ENCODE measurements around the gene TUBA1A.
"Not testable (repeated sequence)": the region's sequence is repeated elsewhere in the genome, so short reads cannot be mapped to it uniquely, and the experiment has no call there.

The TUBA1A gene

DNA sequence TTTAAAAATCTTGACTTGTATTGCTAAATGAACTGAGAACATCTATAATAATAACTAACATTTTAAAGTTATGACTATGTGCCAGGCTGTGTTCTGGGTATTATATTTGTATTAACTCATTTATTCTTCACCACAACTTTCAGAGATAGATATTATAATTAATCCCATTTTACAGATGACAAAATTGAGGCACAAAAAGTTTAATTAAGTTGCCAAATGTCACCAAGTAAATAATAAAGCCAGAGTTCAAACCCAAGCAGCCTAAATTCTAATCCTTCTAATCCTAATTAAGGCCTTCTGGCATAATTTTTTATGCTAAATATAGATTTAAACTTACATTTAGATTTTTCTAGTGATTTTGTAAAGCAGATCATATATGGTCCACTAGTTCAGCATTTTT lies 17.5 kb upstream of the TUBA1A start:
- no peak overlapping the region for H3K4me3 ChIP-seq
- no peak overlapping the region for H3K27ac ChIP-seq

DNA sequence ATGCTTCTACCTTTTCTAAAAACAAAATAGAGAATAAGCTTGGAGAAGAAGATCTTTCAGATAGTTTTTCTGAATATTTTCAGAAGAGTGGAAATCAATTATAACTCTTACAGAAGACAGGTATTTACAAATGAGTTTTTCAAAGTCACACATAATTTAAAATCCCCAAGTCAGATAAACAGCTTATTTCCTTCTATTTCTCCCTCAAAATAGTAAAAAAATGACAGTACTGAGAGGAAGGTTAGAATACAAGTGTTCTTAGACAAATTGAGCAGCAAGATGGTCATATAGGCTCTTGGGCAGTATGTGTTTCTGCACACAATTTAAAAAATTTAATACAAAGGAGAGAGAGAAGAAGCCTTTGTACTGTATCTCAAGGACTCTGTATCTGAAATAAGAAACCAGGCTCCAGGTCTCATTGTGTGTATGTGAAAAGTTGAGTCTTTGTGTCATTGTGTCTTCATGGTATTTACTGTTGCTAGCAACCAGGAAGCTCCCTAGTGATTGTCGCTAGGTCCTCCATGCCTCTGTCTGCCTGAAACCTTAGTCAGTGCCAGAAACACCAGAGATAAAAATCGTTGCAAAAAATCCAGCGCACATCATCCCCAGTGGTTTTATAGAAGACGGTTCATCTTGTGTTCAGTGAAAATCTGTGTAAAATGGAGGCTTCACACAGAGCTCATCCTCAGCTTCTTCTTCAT lies 12.9 kb upstream of the TUBA1A start:
- peak overlapping the region in 17 of 21 experiments; percentile 3 to 82 (median 60) for H3K27ac ChIP-seq
- no peak overlapping the region for H3K4me3 ChIP-seq

DNA sequence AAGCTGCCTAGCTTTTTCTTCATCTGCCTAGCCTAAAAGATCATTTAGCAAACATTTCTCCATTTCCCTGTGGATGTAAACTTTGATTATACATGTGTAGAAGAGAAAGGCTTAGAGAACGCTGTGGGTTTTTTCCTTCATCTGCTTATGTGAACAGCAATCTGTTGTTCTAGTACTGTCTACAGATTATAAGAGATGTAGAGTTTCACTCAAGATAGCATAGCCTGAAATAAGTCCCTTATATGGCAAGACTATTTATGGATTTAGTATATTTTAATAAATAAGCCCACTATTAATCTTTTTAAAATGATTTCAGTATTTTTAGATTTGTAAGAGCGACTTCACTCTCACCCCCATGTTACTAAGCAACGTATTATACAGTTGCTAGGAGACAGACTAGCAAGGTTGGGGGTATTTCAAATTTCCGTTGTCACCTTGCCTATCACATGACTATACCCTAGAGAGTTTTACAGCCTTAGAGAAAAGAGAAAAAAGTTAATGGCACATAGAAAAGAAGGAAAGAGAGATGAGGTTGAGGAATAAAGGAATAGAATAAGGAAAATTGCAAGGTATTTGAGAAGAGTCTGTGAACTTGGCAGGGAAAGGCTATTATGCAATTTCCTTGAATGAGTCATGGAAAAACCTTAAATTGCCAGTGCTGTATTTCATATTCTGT lies 12.2 kb upstream of the TUBA1A start:
- H3K4me3 ChIP-seq: no peak overlapping the region

DNA sequence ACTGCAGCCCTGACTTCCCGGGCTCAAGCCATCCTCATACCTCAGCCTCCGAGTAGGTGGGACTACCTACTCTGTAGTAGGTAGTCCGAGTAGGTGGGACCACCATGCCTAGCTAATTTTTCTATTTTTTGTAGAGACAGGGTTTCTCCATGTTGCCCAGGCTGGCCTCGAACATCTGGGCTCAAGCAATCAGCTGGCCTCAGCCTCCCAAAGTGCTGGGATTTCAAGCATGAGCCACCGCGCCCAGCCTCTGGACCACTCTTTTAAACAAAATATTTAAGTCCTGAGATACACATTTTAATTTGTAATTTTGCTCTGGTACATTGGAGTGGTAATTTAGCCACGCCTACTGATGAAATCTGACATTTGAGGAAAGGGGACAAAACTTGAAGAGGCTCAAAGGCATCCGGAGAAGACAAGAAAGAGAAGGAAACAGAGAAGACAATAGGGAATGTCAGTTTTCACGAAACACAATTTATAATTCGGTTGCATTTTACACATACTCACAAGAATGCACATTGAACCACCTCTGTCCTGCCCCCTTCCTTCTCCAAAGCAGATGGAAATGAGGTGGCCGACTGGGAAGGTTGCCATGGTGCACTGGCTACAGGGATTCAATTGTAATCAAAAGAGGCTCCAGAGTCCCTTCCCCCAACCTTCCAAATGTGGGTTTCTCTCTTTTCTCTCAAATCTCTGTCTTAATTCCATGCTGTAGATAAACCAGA lies 9.7 kb upstream of the TUBA1A start:
- Histone ChIP-seq H3K4me3 (no peak overlapping the region), H3K27ac (peak overlapping the region in 3 of 21 experiments; percentile 7 to 53 (median 11))

More for the DNA sequence above, 12.2 kb upstream of the TUBA1A start:
- peak overlapping the region in 16 of 21 experiments; percentile 3 to 82 (median 56) for H3K27ac ChIP-seq

DNA sequence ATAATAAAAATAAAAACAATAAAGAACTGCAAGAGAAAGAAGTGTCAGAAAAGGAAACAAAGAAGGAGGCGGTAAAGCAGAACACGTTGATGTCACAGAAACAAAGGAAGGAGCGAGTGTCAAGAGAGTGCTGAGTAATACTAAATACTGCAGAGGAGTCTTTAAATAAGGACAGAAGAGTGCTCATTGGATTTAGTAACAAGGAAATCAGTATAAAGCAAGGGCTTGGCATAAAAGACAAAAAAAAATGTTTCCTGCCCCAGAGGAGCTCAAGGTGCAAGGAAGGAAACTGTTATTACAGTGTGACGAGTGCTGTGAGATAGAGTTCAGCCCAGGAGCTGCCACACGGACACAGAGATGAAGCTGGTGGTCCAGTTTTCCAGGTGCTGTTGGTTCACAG lies 8.4 kb upstream of the TUBA1A start:
- H3K27ac ChIP-seq: no peak overlapping the region

DNA sequence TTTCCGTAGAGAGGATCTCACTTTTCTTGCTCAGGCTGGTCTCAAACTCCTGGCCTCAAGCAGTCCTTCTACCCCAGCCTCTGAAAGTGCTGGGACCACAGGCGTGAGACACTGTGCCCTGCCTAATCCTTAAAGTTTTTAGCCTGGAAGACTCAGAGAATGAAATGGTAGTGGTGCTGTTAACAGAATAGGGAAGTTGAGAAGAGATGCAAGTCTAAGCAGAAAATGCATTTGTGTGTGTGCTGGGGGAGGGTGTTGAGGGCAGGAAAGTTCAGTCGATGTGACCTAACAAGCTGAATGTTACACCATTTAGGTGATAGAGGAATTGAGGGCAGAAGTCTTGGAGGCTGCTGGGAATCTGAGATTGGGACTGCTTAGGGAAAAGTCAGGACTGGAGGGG lies 6.9 kb upstream of the TUBA1A start:
- H3K4me3 ChIP-seq: no peak overlapping the region
- peak overlapping the region in 1 of 21 experiments; percentile 29 for H3K27ac ChIP-seq

More for the DNA sequence above, 8.4 kb upstream of the TUBA1A start:
- H3K4me3 ChIP-seq: no peak overlapping the region

DNA sequence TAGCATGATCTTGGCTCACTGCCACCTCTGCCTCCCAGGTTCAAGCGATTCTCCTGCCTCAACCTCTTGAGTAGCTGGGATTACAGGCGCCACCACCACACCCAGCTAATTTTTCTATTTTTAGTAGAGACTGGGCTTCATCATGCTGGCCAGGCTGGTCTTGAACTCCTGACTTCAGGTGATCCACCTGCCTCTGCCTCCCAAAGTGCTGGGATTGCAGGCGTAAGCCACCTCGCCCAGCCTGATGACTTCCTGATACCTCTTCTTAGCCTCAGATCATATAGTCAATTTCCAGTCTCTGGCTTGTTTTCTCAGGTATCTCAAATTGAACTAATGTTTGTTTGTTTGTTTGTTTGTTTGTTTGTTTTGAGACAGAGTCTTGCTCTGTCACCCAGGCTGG lies 4.9 kb upstream of the TUBA1A start:
- not testable (repeated sequence) for H3K4me3 ChIP-seq

DNA sequence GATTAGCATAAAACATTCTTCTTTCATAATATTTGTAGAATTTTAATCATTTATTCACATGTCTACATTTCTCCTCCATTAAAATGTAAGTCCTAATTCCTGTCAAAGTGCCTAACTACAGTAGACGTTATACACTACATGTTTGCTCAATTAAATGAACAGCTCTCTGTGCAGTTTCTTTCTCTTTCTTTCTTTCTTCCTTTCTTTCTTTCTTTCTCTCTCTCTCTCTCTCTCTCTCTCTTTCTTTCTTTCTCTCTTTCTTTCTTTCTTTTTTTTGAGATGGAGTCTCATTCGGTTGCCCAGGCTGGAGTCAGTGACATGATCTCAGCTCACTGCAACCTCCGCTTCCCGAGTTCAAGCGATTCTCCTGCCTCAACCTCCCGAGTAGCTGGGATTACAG lies 2.6 kb upstream of the TUBA1A start:
- not testable (repeated sequence) for H3K4me3 ChIP-seq, H3K27ac ChIP-seq

More for the DNA sequence above, 4.9 kb upstream of the TUBA1A start:
- H3K27ac ChIP-seq: not testable (repeated sequence)

DNA sequence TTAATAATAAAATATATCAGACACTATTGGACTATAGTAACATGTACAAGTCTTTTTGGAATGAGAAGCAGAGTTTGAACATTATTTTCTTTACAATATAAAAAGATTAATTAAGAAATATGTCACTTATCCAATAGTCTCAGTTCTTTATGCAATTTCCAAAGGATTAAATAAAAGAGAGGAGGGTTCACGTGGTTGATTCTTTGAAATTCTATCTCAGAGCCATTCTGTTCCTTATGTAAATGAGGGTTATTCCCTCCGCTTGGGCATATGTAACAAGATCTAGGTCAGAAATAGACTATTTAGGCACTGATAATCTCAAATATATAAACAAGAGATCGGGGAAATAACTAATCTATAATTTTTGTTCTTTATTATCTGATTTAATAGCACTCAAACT lies 2.1 kb upstream of the TUBA1A start:
- Histone ChIP-seq H3K27ac (no peak overlapping the region), H3K4me3 (no peak overlapping the region)

DNA sequence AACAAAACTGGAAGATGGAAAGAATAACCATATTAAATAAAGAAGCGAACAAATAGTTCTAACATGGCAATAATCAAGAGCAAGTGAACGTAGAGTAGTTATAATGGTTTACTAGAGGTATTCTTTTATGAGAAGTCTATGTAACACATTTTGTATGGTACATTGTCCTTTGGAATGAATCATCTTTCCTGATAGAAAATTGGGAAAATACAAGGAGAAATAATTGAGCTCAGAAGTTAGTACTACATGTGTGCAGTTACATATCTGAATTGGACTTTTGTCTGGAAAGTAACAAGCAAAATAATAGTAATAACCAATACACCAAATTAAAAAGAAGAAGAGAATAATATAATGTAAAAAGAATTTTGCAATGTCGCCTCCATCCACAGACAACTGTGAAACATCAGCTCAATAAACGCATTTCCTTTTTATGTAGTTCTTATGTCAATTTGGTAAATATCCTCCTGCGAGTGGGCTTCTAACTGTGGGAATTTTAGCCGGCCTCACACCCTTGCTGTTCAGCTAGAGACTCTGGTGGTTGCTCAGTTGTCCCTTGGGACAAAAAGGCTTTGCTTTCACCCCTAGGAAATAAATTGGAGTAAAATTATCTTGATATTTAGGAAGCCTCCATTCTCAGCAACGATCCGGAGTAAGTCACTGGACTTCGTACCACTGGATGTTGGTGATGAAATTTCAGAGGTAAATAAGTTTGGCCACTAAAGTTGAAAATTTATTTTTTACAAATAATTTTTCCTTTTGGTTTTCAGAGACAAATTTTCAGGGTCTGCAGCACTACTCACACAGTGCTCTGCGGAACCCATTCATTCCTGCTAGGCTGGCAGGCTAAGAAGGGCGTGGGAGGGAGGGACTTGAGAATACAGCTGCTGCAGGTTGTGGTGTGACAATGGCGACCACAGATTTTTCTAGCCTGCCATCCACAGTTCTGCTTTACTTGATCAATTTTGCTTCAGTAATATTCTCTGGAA lies 1.1 kb upstream of the TUBA1A start:
- peak overlapping the region in 18 of 21 experiments; percentile 94 to 100 (median 98) for H3K27ac ChIP-seq
- peak overlapping the region in 5 of 7 experiments; percentile 66 to 88 (median 80) for H3K4me3 ChIP-seq

DNA sequence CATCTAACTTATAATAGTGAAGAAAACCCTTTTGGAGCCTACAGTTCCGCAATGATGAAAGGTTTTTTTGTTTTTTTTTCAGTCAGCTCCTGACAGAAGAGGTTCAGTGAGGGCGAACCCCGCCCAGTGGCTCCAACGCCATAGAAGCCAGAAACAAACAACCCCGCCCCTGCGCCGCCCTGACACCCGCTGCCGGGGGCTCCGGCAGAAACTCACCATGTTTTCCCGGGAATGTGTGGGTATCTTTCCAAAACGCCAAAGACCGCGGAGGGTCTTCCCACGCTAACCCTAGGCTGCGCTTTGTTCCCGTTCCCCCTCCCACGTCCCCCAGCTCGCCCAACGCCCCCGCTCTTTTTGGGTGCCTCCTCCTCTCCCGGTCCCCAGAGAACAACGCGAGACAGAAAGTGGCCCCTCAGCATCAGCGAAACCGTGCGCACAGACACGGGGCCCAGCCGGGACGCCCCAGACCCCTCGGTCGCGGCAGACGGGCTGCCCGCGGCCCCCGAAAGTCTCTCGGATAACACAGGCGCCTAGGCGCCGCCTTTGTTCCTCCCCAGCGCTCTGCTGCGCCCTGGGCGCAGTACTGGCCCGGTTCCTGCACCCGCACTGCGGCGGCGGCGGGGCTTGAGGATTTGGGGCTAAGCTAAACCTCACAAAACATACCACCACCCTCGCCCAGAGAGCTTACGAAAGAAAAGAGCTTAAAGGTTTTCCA lies 522 bp downstream of the TUBA1A start:
- Histone ChIP-seq H3K27ac (peak overlapping the region; percentile 75 to 100 (median 98)), H3K4me3 (peak overlapping the region; percentile 66 to 88 (median 81))

DNA sequence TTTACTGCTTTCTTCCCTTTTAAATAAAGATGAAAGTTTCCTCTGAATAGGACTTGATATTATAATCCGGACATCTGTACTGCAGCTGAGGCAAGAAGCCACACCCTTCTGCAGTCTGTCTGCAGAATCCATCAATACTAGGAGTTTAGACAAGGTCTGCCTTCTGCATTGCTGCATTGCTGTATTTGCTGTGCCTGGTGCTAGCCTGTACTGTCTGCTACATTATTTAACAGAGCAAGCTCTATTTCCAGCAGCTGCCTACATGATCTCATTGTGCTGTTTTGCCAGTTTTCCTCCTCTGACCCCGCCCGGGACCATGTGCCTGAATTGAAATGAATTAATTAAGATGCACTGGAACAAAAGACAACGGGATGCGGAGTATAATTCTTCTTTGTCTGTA lies 1.7 kb downstream of the TUBA1A start:
- Histone ChIP-seq H3K27ac (peak overlapping the region in 9 of 21 experiments; percentile 94 to 100 (median 98)), H3K4me3 (peak overlapping the region; percentile 66 to 88 (median 81))

DNA sequence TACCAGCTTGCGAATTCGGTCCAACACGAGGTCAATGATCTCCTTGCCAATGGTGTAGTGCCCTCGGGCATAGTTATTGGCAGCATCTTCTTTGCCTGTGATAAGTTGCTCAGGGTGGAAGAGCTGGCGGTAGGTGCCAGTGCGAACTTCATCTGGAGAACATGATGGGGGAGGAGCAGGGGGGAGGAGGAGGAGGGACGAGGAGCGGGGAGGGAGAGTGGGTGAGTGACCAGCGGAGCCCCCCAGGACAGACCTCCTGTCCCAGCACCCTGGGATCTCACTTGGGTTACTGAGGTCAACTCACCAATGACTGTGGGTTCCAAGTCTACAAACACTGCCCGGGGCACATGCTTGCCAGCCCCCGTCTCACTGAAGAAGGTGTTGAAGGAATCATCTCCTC lies 2.6 kb downstream of the TUBA1A start:
- not testable (repeated sequence) for H3K4me3 ChIP-seq
- peak overlapping the region in 1 of 21 experiments; percentile 17 for H3K27ac ChIP-seq

DNA sequence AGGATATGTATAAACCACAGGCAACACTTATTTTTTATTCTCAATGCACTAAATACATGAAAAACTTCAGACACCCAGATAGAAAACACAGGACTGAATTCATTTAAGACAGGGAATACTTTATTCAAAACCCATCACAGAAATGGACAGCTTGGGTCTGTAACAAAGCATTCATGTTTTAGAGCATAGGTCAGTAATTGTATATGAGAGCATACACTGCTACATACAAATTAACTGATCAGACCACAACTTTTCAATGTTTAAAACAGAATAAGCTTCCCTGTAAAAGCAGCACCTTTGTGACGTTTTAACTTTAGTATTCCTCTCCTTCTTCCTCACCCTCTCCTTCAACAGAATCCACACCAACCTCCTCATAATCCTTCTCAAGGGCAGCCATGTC lies 4.2 kb downstream of the TUBA1A start:
- H3K27ac ChIP-seq, H3K4me3 ChIP-seq: not testable (repeated sequence)

DNA sequence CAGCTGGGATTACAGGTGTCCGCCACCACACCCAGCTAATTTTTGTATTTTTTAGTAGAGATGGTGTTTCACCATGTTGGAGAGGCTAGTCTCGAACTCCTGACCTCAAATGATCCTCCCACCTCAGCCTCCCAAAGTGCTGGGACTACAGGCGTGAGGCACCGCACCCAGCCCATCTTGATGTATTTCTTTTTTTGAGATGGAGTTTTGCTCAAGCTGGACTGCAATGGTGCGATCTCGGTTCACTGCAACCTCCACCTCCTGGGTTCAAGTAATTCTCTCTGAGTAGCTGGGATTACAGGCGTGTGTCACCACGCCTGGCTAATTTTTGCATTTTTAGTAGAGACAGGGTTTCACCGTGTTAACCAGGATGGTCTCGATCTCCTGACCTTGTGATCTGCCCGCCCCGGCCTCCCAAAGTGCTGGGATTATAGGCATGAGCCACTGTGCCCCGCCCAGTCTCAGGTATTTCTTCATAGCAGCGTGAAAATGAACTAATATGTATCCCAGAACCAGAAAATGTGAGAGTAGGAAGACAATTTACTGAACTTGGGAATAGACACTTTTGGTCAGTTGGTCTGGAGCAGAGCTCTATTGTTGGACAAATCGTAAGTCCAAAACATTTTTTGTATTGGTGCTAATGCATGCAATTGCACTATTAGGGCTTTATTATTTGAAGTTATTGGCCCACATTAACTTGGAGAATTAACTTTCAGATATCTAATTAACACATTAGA lies 5.5 kb downstream of the TUBA1A start:
- not testable (repeated sequence) for H3K4me3 ChIP-seq, H3K27ac ChIP-seq

DNA sequence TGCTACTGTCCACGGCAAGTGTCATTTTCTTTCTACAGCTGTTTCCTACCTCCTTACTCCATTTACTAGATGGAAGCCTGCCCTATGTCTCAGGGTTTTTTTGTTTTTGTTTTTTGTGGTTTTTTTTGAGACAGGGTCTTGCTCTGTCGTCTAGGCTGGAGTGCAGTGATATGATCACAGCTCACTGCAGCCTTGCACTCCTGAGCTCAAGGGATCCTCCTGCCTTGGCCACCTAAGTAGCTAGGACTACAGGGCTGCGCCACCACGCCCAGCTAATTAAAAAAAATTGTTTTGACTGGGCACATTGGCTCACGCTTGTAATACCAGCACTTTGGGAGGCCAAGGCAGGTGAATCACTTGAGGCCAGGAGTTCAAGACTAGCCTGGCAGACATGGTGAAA lies 14.7 kb downstream of the TUBA1A start:
- Histone ChIP-seq H3K4me3 (no peak overlapping the region), H3K27ac (no peak overlapping the region)

DNA sequence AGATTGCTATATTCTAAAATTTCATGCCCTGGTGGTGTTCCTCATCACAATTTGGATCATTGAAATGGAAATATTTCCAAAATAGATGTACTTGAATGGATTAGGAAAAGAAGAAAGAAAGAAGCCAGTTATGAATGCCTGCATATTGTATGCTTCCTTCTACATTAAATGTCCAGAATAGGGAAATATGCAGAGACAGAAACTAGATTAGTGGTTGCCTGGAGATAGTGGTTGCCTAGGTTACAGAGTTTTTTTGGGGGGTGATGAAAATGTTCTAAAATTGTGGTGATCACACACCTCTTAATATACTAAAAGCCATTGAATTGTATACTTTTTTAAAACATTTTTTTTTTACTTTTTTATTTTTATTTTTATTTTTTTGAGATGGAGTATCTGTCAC lies 18.0 kb downstream of the TUBA1A start:
- Histone ChIP-seq H3K27ac (no peak overlapping the region), H3K4me3 (no peak overlapping the region)

DNA sequence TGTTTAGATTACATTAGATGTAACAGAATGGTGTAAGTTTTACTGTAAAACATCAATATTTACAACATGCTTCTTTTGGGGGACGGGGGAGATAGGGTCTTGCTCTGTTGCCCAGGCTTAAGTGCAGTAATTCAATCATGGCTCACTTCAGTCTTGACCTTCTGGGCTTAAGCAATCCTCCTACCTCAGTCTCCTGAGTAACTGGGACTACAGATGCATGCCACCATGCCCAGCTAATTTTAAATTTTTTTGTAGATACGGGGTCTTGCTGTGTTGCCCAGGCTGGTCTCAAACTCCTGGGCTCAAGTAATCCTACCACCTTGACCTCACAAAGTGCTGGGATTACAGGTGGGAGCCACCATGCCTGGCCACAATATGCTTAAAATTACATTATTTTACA lies 23.8 kb downstream of the TUBA1A start:
- Histone ChIP-seq H3K4me3 (no peak overlapping the region), H3K27ac (no peak overlapping the region)
